Tibial nerve (tissue), 4 donors: ENCODE results near the gene FSCN2.

ENCODE experiments used
- EP300 ChIP-seq, 2 donors: sonication (generic); formaldehyde crosslinking; IDR thresholded peaks; one replicate each; pipeline ENCODE4 v1.6.1; 2017; ENCODE audit warnings: antibody characterized with exemption in 2 of 2, mild to moderate bottlenecking in 1 of 2
- POLR2A ChIP-seq, 2 donors: fragments of 450-650 bp; IDR thresholded peaks; one replicate each; pipeline ENCODE4 v1.6.1; 2017; ENCODE audit warnings: antibody characterized with exemption in 2 of 2, mild to moderate bottlenecking in 2 of 2, moderate library complexity in 2 of 2
- TF ChIP-seq, protein P1 (sequence below), 5 experiments: fragments of 200-600 bp in 3 of 5; fragments of 450-650 bp in 2 of 5; sonication (generic) in 3 of 5; IDR thresholded peaks; one replicate each; pipeline ENCODE4 v1.5.1; 2016 to 2019; ENCODE audit warnings: antibody characterized with exemption in 5 of 5, mild to moderate bottlenecking in 3 of 5, moderate library complexity in 2 of 5

GRCh38 chr17:81522491-81523401 is 5.4 kb upstream of the FSCN2 start:
- TF ChIP-seq, protein P1, sequence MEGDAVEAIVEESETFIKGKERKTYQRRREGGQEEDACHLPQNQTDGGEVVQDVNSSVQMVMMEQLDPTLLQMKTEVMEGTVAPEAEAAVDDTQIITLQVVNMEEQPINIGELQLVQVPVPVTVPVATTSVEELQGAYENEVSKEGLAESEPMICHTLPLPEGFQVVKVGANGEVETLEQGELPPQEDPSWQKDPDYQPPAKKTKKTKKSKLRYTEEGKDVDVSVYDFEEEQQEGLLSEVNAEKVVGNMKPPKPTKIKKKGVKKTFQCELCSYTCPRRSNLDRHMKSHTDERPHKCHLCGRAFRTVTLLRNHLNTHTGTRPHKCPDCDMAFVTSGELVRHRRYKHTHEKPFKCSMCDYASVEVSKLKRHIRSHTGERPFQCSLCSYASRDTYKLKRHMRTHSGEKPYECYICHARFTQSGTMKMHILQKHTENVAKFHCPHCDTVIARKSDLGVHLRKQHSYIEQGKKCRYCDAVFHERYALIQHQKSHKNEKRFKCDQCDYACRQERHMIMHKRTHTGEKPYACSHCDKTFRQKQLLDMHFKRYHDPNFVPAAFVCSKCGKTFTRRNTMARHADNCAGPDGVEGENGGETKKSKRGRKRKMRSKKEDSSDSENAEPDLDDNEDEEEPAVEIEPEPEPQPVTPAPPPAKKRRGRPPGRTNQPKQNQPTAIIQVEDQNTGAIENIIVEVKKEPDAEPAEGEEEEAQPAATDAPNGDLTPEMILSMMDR (IDR thresholded peaks at IDR 0.05): no peak
- TF ChIP-seq POLR2A (IDR thresholded peaks at IDR 0.05) (no peak), EP300 (IDR thresholded peaks at IDR 0.05) (no peak)
